PC-3 (cell line): ENCODE results near the gene MAP3K3.

ENCODE experiments used
- CTCF ChIP-seq: fragments of 300-600 bp; sonication (generic); conservative IDR thresholded peaks from 2 replicates; pipeline ENCODE4 v1.5.1; 2017; ENCODE audit warnings: antibody characterized with exemption, low read depth, mild to moderate bottlenecking, low read length
- EZH2 ChIP-seq: fragments of 300-600 bp; sonication (generic); IDR thresholded peaks from one replicate; pipeline ENCODE4 v1.6.1; 2017; ENCODE audit warnings: antibody characterized with exemption, mild to moderate bottlenecking, low read length; ENCODE audit not compliant: unreplicated experiment

GRCh38 chr17:63672856-63673255, 50.6 kb downstream of the MAP3K3 start:
- TF ChIP-seq CTCF (no peak), EZH2 (no peak)
